GM19239 (cell line): ENCODE measurements around the gene CDCA5.

Experiments
- DNase-seq: peaks from one replicate; pipeline ENCODE4 v3.0.0; 2011; ENCODE audit warnings: low spot score; ENCODE audit not compliant: insufficient read length
- FAIRE-seq: peaks from 2 replicates; lab custom pipeline; 2011; peaks lifted over from hg19 to GRCh38; lab: Jason Lieb, UNC

The CDCA5 gene

DNA sequence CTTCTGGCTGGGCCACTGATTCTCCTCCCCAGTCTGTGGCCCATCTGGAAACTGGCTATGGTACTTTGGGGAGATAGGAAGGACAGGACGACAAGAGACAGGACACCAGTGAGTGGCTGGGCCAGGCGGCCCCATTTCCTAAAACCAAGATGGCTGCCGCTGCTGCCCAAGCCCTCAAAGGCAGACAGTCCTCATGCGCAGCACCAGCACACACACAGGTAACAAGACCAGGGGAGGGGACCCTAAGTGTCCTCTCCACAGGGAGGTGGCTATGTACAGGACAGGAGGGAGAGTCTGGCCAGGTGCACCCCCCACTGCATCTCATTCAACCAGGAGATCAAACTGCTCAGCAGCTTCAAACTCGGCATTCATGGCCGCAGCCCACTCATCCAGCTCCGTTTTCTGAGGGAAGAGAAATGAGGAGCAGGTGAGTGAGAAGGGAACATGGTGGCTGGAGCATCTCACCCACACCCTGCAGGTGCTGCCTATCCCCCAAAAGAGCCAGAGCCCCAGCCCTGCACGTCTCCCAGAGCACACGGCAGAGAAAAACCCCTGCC is 5.0 kb downstream of the CDCA5 start:
- DNase-seq (no peak), FAIRE-seq (no peak)

GRCh38 chr11:65078151-65078550 is 5.7 kb downstream of the CDCA5 start:
- peak; percentile 55 for FAIRE-seq
- DNase-seq = no peak

GRCh38 chr11:65077451-65077850 is 6.4 kb downstream of the CDCA5 start:
- FAIRE-seq = no peak
- no peak for DNase-seq

- DNase-seq = no peak
- FAIRE-seq = no peak
These were observed 11.2 kb downstream of the CDCA5 start for GRCh38 chr11:65072631-65072966.

DNA sequence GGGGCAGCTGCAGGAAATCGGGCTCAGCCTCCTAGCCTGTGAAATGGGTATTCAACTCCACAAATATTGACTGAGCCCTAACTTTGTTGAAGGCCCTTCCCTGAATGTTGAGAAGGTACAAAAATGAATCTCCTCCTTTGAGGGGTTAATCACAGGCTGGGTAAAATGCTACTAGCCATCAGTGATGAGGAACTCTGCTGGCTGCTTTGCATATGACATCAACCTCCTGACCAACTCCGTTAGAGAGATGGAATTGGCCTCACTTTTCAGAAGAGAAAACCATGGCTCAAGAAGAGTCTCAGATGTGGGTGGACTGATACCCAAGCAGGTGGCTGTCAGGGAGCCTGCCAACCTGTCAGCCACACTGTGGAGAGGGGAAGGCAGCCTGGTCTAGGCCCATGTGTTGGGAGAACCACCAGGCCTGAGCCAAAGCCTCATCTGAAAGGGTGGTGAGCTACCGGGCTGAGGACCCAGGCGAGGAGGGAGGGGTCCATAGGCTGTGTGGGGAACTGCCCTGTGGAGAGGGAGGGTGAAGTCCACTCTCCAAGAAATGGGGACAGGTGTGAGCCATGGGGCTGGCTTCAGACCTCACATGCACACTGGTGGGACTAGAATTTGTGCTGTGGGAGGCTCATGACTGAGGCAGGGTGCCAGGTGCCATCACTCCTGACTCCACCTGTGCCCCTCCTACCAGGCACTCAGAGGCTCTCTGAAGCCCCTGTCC is 11.8 kb downstream of the CDCA5 start:
- DNase-seq = no peak
- no peak for FAIRE-seq

- no peak for FAIRE-seq
- DNase-seq = no peak
These were observed 14.6 kb downstream of the CDCA5 start for GRCh38 chr11:65069217-65069616.

DNA sequence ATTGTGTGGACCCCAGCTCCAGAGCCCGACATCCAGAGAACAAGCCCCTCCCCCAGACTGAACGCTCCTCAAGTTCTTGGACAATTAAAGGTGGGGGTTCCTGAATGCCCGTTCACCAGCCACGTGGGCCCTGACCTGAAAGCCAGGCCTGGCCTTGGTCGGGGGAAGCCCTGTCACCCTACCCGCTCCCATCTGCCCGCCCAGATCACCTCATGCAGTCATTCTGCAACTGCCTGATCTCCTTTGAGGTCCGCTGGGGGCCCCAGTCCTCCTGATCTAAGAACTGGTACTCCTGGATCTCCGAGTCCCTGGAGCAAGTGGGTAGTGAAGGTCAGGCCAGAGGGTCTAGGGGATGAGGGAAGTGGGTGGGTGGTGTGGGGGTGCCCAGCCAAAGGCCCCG is 16.4 kb downstream of the CDCA5 start:
- FAIRE-seq = no peak
- DNase-seq = no peak

DNA sequence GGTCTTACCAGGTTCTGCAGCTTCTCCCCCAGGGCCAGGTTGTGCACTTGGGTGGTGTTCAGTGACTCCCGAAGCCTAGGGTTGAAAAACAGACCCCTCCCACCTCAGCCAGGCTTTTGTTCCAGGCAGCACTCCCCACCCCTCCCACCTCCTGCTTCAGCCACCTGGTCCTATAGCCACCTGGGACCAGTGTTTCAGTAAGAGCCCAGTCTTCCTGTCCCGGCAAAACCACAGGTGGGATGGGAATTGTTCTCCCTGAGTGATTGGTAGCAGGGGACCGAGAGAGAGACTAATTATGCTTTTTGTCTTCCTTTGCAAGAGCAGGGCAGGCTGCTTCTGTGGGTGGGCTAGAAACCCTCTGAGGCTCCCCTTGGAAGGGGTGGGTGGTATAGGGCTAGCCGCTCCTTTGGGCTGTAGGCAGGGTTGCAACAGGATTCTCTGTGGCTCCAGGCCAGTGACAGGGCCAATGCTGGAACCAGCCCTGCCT is 17.0 kb downstream of the CDCA5 start:
- FAIRE-seq (no peak), DNase-seq (no peak)

- DNase-seq (no peak), FAIRE-seq (no peak)
These were observed 17.5 kb downstream of the CDCA5 start for GRCh38 chr11:65066315-65066714.

DNA sequence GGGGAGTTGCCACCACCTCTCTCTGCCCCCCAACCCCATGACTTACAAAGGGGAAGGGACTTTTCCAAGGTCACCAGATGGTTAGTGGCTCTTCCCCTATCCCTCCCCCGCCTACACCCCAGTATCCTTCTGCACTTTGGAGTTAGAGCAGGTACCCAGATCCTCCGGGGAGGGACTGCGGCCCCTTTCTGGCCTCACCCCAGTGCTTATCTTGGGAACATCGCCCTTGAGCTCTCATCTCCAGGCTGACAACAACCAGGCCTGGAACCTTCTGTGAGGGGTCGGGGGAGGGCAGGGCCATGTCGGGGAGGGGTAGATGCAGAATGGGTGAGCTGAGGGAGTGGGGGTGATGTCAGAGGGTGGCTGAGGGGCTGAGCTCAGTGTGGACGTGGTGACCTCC is 18.0 kb downstream of the CDCA5 start:
- DNase-seq (no peak), FAIRE-seq (no peak)

DNA sequence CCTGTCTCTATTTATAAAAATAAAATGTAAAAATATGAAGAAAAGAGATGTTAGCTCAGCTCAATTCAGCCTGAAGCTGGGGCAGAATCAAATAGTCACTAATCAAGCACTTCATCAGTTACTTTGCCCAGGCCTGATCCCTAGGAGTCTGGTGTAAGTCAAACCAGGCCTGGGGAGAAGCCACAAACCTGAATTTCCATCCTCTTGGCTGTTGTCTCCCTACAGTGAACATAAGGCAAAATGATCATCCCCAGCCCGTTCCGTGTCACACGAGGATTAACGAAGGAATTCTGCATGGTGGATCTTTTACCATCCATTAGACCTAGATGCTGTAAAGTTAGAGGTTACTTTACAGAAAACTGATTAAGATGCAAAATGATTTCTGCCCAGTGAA is 19.0 kb downstream of the CDCA5 start:
- DNase-seq = no peak
- FAIRE-seq = no peak

GRCh38 chr11:65063532-65063931 is 20.3 kb downstream of the CDCA5 start:
- FAIRE-seq (no peak), DNase-seq (no peak)

- FAIRE-seq (no peak), DNase-seq (no peak)
These were observed 22.9 kb downstream of the CDCA5 start for GRCh38 chr11:65060913-65061408.

- no peak for FAIRE-seq
- DNase-seq = no peak
These were observed 23.6 kb downstream of the CDCA5 start for GRCh38 chr11:65059959-65060824.

GRCh38 chr11:65059523-65059922 is 24.3 kb downstream of the CDCA5 start:
- FAIRE-seq = no peak
- no peak for DNase-seq

DNA sequence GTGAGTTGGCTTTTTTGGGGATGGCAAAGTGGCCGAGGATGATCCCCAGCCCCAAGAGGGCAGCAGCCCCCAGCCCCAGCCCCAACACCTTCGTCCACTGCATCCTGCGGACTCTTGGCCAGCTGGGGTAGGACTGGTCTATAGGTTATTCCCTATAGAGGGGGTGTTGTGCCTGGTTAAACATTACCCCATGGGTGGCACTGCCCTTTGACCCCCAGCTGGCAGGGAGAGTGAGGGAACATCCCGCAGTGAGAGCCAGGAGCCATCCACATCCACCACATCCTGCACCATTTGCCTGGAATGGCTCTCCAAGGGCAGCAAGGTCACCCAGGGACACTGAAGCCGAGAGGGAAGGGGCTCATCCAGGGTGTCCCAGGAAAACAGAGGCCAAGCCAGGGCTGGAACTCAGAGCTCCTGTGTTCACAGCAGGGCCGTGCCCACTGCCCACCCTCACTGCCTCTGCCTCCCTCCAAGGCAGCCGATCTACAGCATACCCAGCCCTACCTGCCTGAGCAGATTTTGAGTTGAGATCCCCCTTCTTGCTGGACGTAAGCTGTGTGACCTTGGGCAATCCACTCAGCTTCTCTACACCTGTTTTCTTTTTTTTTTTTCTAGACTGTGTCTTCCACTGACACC is 25.3 kb downstream of the CDCA5 start, which contains the start of gene NAALADL1:
NAALADL1 (minus strand) TSS at position 135 of the 636 bp plus-strand sequence; CDS start at position 103, 32 bp downstream.
- FAIRE-seq (no peak), DNase-seq (no peak)

GRCh38 chr11:65058012-65058411 is 25.8 kb downstream of the CDCA5 start:
- FAIRE-seq (no peak), DNase-seq (no peak)

DNA sequence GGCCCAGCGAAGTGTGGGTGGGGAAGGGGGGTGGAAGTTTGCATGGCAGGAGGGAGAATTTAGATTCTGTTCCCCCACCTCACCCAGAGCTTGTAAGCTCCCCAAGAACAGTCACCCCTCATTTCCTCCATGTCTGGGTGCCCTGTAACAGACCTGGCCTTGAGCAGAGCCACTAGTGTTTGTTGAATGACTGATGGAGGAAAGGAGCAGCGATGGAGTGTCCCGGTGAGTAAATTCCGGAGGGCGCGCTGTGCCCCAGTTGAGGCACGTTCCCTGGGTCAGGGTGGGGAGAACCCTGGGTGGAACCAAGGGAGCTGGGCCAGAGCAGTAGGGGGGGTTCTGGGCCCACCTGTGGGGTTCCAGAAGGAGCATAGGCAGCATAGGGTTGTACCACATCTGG is 26.3 kb downstream of the CDCA5 start:
- no peak for DNase-seq
- FAIRE-seq = no peak

GRCh38 chr11:65056999-65057398 is 26.8 kb downstream of the CDCA5 start:
- no peak for DNase-seq
- FAIRE-seq = no peak

GRCh38 chr11:65055538-65055937 is 28.3 kb downstream of the CDCA5 start:
- DNase-seq (no peak), FAIRE-seq (no peak)
